ENCODE data around the gene P4HA2. TPM values are rescaled to one million over a fixed set of nuclear protein-coding genes. Genes with fewer than 3 reads are reported as not detected.
A peak's percentile ranks its signal among the peaks of the same experiment; 100 is the strongest.

The P4HA2 gene
- total RNA-seq, 1 experiment from 2014 or later: 51.8 TPM

DNA sequence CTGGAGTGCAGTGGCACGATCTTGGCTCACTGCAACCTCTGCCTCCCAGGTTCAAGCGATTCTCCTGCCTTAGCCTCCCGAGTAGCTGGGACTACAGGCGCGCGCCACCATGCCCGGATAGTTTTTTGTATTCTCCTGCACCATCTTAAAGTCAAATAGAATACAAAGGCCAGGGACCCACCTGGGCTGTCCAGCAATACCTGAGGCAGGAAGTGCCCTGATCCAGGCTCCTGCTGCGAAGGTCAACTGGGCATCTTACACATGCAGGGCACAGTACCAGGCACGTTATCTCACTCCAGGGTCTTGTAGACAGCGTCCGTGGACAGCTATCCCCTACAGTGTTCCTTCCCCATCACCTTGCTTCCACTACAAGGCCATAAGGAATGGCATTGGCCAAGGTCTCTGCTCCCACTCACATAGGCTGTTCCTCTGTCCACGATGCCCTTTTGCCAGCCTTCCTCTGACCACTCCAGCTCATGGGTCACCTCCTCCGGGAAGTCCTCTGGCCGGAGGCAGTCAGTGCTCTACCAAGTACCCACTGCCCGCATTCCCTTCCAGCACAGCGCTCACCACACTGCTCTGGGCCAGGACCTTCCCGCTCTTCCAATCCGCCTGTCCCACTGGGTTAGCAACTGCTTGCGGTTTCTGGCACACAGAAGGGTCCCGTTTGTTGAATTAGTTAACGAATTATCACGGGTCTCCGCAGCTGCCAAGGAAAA, 978 bp downstream of the P4HA2 start:
- Mint-ChIP-seq H3K36me3 (ENCODE audit: insufficient read depth, unreplicated experiment) (peaks cover 16% of the 10 kb centered on the region), H3K27ac (ENCODE audit: unreplicated experiment) (no peak overlapping the region), H3K4me1 (ENCODE audit: low read depth, unreplicated experiment) (peaks cover 25% of the 10 kb centered on the region), H3K9me3 (ENCODE audit: low read depth, unreplicated experiment) (no peaks in the 10 kb centered on the region), H3K27me3 (ENCODE audit: unreplicated experiment) (peaks cover 18% of the 10 kb centered on the region), H3K4me3 (ENCODE audit: low read depth, unreplicated experiment) (peak overlapping the region; percentile 76)
- TF ChIP-seq, protein P1, sequence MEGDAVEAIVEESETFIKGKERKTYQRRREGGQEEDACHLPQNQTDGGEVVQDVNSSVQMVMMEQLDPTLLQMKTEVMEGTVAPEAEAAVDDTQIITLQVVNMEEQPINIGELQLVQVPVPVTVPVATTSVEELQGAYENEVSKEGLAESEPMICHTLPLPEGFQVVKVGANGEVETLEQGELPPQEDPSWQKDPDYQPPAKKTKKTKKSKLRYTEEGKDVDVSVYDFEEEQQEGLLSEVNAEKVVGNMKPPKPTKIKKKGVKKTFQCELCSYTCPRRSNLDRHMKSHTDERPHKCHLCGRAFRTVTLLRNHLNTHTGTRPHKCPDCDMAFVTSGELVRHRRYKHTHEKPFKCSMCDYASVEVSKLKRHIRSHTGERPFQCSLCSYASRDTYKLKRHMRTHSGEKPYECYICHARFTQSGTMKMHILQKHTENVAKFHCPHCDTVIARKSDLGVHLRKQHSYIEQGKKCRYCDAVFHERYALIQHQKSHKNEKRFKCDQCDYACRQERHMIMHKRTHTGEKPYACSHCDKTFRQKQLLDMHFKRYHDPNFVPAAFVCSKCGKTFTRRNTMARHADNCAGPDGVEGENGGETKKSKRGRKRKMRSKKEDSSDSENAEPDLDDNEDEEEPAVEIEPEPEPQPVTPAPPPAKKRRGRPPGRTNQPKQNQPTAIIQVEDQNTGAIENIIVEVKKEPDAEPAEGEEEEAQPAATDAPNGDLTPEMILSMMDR (IDR thresholded peaks at IDR 0.05; ENCODE audit: unreplicated experiment): no peak
- CTCF ChIA-PET: interaction anchor here (1.0 to 2.3 kb wide), 3 partner anchors 11 to 67 kb away, joined by 3 to 12 read pairs (median 3); no protein-coding TSS in a partner anchor
- intact Hi-C loops (cut with micrococcal nuclease; ENCODE audit: unreplicated experiment): no loop called here
- DNase-seq: peak; percentile 14
- BruUV-seq (replicated peaks): no TSS peak

DNA sequence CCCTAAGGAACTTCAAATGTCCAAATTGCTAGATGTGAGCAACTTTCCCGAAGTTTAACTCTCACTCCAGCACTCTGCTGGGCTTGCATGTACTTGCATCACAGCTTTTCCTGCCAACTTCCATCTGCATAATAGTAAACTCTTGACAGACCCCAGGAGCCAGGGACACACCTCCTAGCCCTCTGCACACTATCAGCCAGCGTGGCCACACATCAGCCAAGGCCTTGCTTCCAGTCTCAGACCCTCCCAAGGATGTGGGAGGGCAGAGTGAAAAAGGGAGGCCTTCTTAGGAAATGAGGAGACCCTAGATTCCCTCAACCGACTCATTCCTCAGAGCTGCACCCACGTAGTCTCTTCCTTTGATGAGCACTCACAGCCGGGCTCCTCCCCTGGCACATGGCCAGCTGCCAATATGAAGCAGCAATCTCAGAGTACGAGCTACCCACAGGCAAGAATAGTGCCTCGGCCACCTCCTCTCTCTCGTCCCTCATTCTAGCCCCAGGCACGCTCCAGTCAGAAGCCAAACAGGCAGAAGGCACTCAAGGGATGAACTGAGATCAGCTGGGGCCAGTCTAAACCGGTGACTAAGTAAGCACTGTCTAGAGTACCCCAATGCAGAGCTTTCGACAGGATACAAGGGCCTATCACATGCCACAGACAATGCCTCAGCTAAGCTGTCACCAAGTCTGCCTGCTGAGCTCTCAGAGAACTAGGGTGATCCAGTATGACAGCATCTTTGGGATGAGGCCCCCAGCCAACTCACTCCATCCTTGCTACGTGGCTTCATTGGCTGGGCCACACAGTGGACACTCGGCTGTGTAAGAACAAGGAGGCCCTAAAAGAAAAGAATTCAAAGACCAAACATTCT, 2.3 kb downstream of the P4HA2 start:
- intact Hi-C loops (cut with micrococcal nuclease; ENCODE audit: unreplicated experiment): no loop called here
- Mint-ChIP-seq H3K4me3 (ENCODE audit: low read depth, unreplicated experiment) (no peak overlapping the region), H3K36me3 (ENCODE audit: insufficient read depth, unreplicated experiment) (peaks cover 16% of the 10 kb centered on the region), H3K4me1 (ENCODE audit: low read depth, unreplicated experiment) (peaks cover 25% of the 10 kb centered on the region), H3K27me3 (ENCODE audit: unreplicated experiment) (peaks cover 17% of the 10 kb centered on the region), H3K27ac (ENCODE audit: unreplicated experiment) (no peak overlapping the region), H3K9me3 (ENCODE audit: low read depth, unreplicated experiment) (no peaks in the 10 kb centered on the region)
- TF ChIP-seq, protein P1 (IDR thresholded peaks at IDR 0.05; ENCODE audit: unreplicated experiment): no peak
- CTCF ChIA-PET: interaction anchor here (0.9 to 2.3 kb wide), 3 partner anchors 10 to 13 kb away, joined by 3 to 12 read pairs (median 4); no protein-coding TSS in a partner anchor
- peak; percentile 14 for DNase-seq
- BruUV-seq (replicated peaks): TSS peak; percentile 32

DNA sequence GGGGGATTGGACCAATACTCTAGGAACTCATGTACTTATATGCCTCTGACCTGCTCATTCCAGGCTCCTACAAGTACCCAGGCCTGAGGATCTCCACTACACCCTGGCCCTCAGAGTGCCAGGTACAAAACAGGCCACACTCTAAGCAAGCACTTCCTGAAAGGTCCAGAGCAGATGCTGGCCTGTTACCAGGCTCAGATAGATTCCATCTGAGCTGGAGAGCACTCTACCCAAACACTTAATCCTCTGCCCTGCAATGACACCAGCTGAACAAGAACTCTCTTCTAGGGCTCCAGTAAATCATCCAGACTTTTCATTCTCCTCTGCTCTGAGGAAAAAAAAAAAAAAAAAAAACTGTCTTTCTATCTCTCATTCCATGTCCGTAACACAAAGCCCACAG, 2.9 kb downstream of the P4HA2 start:
- Mint-ChIP-seq H3K27ac (ENCODE audit: unreplicated experiment) (no peak overlapping the region), H3K4me1 (ENCODE audit: low read depth, unreplicated experiment) (peaks cover 25% of the 10 kb centered on the region), H3K9me3 (ENCODE audit: low read depth, unreplicated experiment) (no peaks in the 10 kb centered on the region), H3K4me3 (ENCODE audit: low read depth, unreplicated experiment) (no peak overlapping the region), H3K27me3 (ENCODE audit: unreplicated experiment) (peaks cover 10% of the 10 kb centered on the region), H3K36me3 (ENCODE audit: insufficient read depth, unreplicated experiment) (peaks cover 16% of the 10 kb centered on the region)
- intact Hi-C loops (cut with micrococcal nuclease; ENCODE audit: unreplicated experiment): no loop called here
- no peak for DNase-seq
- CTCF ChIA-PET: interaction anchor here (0.6 to 1.0 kb wide), 3 partner anchors 10 to 612 kb away, joined by 3 to 4 read pairs (median 4); no protein-coding TSS in a partner anchor
- TF ChIP-seq, protein P1 (IDR thresholded peaks at IDR 0.05; ENCODE audit: unreplicated experiment): no peak
- no TSS peak for BruUV-seq (replicated peaks)

DNA sequence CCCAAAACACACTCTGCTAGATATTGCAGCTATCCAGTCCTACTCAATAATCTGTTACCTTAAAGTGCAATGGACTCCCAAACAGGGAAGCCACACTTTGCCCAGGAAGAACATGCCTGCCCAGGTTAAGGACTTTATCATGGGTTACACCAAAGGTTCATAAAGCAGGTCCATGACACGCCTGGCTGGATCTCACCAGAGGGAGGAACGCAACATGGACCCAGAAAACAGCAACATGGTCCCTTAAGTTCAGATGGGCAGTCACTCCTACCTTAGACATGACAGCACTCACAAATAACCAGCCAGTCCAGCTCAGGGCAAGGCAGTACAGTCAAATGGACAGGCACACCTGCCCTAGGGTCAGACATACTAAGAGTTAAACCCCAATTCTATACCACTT, 3.8 kb downstream of the P4HA2 start:
- Mint-ChIP-seq H3K36me3 (ENCODE audit: insufficient read depth, unreplicated experiment) (peaks cover 16% of the 10 kb centered on the region), H3K4me3 (ENCODE audit: low read depth, unreplicated experiment) (no peak overlapping the region), H3K9me3 (ENCODE audit: low read depth, unreplicated experiment) (no peaks in the 10 kb centered on the region), H3K27ac (ENCODE audit: unreplicated experiment) (no peak overlapping the region), H3K4me1 (ENCODE audit: low read depth, unreplicated experiment) (peaks cover 25% of the 10 kb centered on the region), H3K27me3 (ENCODE audit: unreplicated experiment) (peaks cover 2% of the 10 kb centered on the region)
- CTCF ChIA-PET: no interaction called here
- TF ChIP-seq, protein P1 (IDR thresholded peaks at IDR 0.05; ENCODE audit: unreplicated experiment): no peak
- no peak for DNase-seq
- intact Hi-C loops (cut with micrococcal nuclease; ENCODE audit: unreplicated experiment): no loop called here
- BruUV-seq (replicated peaks): no TSS peak

Measured in Calu3 (cell line).